ENCODE data around the gene EIF4EBP2.

Gene EIF4EBP2

GRCh38 chr10:70417568-70417967 lies 13.6 kb downstream of the EIF4EBP2 start:
- TF ChIP-seq CTCF (IDR thresholded peaks at IDR 0.05; ENCODE audit: low read depth, low read length, missing control alignments): no peak

GRCh38 chr10:70418229-70418628 lies 14.3 kb downstream of the EIF4EBP2 start:
- no peak overlapping the region for H3K4me3 ChIP-seq (ENCODE audit: low read depth, low read length)
- no peak for TF ChIP-seq CTCF (IDR thresholded peaks at IDR 0.05; ENCODE audit: low read depth, low read length, missing control alignments)
- no peak for DNase-seq (ENCODE audit: low read depth)

More at GRCh38 chr10:70417568-70417967, 13.6 kb downstream of the EIF4EBP2 start:
- H3K4me3 ChIP-seq (ENCODE audit: low read depth, low read length): no peak overlapping the region
- no peak for DNase-seq (ENCODE audit: low read depth)

GRCh38 chr10:70418713-70419112 lies 14.8 kb downstream of the EIF4EBP2 start:
- DNase-seq (ENCODE audit: low read depth): no peak
- no peak overlapping the region for H3K4me3 ChIP-seq (ENCODE audit: low read depth, low read length)
- TF ChIP-seq CTCF (IDR thresholded peaks at IDR 0.05; ENCODE audit: low read depth, low read length, missing control alignments): no peak

GRCh38 chr10:70424320-70424719 lies 20.4 kb downstream of the EIF4EBP2 start:
- no peak for DNase-seq (ENCODE audit: low read depth)
- no peak for TF ChIP-seq CTCF (IDR thresholded peaks at IDR 0.05; ENCODE audit: low read depth, low read length, missing control alignments)
- no peak overlapping the region for H3K4me3 ChIP-seq (ENCODE audit: low read depth, low read length)

GRCh38 chr10:70425096-70425495 lies 21.2 kb downstream of the EIF4EBP2 start:
- TF ChIP-seq CTCF (IDR thresholded peaks at IDR 0.05; ENCODE audit: low read depth, low read length, missing control alignments): no peak
- DNase-seq (ENCODE audit: low read depth): no peak
- H3K4me3 ChIP-seq (ENCODE audit: low read depth, low read length): no peak overlapping the region

GRCh38 chr10:70426823-70427222 lies 22.9 kb downstream of the EIF4EBP2 start:
- TF ChIP-seq CTCF (IDR thresholded peaks at IDR 0.05; ENCODE audit: low read depth, low read length, missing control alignments): no peak
- no peak overlapping the region for H3K4me3 ChIP-seq (ENCODE audit: low read depth, low read length)
- no peak for DNase-seq (ENCODE audit: low read depth)
